Mucosa of gallbladder (tissue), 1 donor: ENCODE measurements around the gene PAQR9. TPM values are rescaled to one million over a fixed set of nuclear protein-coding genes. Genes with fewer than 3 reads are reported as not detected.

Experiments
- DNase-seq: peaks from one replicate; pipeline ENCODE4 v3.0.0-alpha.2; 2020; ENCODE audit warnings: low spot score
- total RNA-seq: library from RNA; stranded (reverse); gene quantifications from one replicate; pipeline ENCODE4 v1.2.1, GENCODE V29; 2021
- donor health status: DM: no; HTN: no; CAD: no.

Gene PAQR9
- total RNA-seq, 1 donor from 2014 or later = 0.32 TPM

DNA sequence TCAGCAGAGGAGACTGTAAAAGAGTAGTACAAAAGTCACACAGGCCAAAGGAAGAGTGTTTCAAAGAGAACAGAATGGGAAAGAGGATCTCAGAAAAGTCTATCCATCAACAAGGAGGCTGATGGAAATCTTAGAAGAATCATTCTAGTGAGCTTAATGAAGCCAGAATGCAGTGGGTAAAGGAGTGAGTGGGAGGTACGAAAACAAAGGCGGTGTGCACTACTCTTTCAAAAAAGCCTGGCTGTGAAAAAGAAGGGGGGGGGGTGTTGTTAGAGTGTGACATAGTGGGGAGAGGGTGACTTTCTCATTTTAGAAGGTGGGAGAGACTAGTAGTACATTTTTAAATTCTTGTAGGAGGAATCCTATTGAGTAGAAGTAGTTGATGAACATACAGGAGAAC is 11.7 kb downstream of the PAQR9 start:
- DNase-seq = no peak

DNA sequence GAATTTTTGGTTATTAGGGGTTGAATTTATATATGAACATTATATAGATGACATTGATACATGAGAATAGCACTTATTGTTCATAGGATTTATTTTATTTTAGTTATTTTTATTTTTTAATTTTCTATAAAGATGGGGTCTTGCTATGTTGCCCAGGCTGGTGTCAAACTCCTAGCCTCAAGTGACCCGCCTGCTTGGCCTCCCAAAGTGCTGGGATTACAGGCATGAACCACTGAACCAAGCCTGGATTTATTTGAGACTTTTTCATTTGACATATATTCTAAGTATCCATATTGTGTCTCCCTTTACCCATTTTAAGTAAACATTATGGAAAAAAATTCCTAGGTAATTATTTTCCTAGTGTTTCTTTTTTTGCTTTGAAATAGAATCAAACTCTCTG is 12.5 kb downstream of the PAQR9 start:
- DNase-seq = no peak

DNA sequence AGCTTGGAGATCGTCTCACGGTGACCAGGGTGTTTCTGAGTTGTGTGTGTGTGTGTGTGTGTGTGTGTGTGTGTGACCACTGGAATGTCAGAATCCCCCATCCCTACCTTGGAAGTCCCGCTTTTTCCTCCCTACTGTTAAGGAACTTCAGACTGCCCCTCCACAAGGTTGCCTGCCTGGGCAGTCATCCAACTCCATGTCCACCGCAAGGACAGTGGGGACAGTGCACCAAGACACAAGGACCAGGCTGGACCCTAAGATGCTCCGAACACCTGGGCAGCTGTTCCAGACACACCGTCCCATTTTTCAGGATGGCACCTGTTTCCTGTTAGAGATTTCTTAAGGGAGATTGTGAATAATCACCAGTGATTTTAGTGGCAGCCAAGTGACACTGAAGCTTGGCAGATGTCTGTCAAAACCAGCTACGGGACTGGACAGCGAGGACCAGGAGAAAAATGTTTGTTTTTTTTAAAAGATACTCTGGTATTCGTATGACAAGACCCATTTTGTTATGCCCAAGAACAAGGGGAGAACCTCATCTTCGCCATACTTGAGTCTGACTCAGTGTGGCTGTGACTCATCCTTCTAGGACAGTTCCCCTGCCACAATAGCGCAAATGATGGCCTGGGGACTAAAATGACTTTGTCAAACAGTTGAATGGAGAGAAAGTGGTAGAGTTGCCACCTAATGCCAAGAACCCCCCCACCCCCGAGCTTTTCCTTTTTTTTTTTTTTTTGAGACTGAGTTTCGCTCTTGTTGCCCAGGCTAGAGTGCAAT is 15.5 kb downstream of the PAQR9 start:
- DNase-seq = no peak

DNA sequence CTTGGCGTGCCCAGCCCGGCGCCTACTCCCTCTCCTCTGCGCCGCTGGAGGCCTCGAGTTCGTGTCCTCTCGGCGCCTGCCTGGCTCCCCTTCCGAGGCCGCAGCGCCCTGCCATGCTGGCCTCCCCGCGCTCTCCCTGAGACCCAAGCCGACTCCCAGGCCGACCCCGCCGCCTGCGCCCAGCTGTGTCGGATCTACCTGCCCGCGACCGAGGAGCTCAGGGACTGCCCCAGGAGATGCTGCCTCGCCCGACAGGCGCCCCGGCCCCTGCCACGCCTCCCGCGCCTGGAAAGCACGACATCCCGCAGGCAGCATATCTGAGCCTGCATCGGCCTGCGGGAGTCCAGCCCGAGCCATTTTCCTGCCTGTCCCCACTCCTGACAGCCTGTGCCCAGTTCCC is 16.1 kb downstream of the PAQR9 start:
- DNase-seq = no peak

DNA sequence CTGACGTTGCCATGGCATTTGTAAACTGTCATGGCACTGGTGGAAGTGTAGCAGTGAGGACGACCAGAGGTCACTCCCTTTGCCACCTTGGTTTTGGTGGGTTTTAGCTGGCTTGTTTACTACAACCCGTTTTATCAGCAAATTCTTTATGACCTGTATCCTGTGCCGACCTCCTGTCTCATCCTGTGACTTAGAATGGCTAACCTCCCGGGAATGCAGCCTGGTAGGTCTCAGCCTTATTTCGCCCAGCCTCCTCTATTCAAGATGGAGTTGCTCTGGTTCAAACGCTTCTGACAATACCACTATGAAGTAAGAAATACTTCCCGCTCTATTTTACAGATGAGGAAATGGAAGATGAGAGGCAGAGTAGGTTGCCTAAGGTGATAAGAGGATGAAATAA is 16.6 kb downstream of the PAQR9 start:
- DNase-seq = no peak

DNA sequence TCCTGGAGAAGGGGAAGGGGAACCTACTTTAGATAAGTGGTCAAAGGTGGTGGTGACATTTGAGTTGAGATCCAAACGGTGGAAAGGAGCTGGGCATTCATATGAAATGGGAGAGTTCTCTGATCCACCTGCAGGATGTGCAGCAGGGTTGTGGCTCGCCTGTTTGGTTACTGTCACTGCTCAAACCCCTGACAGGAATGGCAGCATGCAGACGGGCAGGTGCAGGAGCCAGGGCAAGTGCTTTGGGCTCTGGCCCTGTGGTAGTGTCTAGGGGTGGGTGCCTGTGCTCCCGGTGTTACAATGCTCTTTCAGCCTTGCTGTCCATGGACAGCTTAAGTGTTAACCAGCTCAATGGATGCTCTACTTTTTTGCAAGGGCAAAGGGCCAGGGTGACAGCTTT is 18.5 kb downstream of the PAQR9 start:
- DNase-seq = no peak

DNA sequence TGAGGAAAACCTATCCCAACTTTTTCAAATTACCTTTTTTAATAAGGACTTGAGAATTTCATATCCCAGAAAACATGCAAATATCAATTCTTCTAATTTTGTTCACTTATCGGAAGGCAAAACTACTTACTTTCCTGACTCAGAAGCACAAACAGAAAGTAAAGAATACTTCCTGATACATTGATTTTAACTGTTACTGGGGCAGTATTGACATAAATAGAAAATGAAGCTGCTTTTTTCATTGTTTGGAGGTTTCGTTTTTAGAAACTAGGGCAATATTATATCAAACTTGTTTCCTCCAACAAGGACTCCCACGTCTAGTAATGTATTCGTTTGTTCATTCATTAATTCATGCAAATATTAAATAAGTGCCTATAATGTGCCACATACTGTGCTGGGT is 19.1 kb downstream of the PAQR9 start:
- no peak for DNase-seq

DNA sequence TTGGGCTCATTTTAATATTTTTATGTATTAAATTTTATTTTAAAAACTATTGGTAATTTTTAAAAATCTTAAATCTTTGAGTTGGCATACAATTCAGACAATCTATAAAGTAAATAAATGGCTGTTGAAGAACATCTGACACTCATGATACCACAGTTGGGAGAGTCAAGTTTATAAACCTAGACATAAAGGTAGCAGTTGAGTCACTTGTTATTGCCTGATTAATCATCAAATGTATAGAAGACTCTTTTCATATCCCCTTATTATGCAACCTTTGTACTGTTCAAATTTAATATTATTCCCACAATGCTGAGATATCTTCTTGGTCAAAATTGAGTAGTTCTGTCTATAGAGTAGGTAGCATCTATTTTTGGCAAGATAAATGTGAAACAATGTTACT is 19.6 kb downstream of the PAQR9 start:
- no peak for DNase-seq

DNA sequence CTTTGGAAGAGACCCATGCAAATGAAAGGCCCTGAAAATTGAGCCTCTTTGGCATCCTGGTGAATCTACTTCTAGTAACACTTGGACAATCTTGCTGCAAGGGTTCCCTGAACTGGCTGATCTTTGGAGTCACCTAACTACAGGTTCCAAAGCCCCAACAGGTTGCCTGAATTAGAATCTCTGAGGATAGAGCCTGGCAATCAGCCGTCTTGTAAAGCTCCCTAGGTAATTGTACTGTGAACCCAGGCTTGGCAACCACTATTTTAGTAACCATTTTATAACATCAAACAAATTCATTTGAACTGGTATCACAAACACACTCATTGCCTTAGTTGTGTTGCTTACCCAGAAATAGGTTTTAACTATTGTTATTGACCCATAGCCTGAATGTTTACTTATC is 20.1 kb downstream of the PAQR9 start:
- DNase-seq = no peak

DNA sequence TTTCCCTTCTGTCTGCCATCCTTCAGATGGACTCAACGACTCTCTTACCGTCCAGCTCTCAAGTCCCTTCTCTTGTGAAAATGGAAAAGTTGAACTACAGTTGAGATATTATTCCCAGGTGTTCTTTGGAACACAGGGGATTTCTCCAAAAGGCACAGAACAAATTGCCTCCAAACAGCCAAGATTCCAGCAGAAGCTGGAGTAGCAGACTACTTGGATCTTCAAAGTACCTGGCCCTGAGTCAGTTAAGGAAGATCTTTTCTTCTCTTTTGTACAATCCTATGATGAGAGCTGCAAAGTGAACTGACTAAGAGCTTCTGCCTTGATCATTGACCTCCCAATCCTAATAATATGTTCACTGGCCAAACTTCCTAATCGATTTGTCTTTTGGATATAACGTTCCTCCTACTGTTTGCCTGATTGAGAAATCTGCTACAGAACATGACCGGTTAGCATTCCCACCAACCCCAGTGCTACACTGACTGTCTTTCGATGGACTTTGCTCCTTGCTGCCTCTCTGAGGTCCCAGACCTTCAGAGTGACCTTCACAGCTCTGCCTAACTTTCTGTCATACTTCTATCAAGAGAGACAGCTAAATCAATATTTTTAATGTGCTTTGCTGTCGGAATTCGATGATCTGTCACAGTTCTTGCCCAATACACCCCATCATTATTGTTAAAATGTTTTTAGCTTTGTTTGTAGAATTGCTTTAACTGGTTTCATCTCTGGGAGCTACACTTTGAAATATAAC is 21.9 kb downstream of the PAQR9 start:
- no peak for DNase-seq

DNA sequence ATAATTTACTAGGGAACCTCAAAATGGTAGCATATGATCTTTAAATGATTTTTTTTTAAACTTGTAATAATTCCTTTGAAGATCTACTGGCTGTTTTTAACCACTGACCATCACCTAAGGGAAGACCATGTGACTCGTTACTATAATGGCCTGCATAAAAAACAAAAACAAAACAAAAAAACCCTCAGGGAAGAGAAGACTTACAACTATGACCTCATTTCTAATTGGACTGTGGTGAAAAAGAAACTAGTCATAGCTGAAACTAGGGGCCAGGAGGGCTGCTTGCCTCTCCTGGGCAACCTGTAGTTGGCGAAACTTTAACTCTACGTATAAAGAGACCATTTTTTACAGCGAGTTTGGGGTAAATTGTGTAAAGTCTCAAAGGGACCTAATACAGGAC is 23.0 kb downstream of the PAQR9 start:
- no peak for DNase-seq

DNA sequence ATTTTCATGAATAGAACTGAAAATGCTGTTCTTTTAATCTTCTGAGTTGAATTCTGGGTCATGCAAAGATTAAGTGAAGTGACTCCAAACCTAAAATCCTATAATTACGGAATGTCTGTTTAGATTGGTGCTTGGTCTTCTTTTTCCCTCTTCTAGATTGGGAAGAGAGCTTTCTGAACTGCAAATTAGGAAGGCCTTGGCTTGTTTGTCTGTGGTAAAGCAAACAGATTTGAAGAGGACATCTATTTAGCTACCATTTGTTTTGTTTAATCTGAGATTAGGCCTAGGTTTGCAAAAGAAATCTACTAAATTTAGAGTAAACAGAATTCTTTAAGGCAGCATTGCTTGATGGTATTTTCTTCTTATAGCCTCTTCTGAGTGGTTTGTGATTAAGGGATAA is 23.5 kb downstream of the PAQR9 start:
- DNase-seq = no peak

DNA sequence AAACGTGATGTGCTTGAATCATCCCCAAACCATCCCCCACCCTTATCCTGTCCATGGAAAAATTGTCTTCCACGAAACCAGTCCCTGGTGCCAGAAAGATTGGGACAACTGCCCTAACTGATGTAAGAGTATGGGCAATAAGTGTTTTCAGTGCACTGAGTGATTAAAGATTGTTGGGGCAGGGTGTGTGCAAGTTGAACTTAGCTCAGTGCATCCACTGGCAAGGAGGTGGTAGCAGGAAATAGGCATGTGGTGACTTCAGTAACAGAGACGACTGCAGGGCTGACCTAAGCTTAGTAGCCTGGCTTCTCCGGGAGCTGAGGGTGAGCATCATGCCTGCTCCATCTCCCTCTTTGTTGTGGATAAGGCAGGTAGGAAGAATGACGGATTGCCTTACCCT is 27.5 kb downstream of the PAQR9 start:
- DNase-seq = no peak

DNA sequence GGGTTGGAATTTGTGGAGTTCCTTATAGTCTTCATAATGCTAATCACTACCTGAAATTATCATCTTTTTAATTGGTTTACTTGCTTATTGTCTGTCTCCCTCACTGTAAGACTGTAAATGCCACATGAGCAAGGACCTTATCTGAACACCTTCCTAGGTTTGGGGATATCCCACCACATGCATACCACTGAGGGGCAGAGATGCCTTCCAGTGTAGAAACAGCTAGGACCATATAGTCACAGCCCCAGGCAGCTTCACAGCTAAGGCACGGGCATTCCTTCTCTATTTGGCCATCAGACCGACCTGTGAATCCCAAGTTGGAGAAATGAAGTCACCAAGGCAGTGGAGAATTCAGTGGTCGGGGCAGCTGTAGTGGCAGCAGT is 28.6 kb downstream of the PAQR9 start:
- no peak for DNase-seq

DNA sequence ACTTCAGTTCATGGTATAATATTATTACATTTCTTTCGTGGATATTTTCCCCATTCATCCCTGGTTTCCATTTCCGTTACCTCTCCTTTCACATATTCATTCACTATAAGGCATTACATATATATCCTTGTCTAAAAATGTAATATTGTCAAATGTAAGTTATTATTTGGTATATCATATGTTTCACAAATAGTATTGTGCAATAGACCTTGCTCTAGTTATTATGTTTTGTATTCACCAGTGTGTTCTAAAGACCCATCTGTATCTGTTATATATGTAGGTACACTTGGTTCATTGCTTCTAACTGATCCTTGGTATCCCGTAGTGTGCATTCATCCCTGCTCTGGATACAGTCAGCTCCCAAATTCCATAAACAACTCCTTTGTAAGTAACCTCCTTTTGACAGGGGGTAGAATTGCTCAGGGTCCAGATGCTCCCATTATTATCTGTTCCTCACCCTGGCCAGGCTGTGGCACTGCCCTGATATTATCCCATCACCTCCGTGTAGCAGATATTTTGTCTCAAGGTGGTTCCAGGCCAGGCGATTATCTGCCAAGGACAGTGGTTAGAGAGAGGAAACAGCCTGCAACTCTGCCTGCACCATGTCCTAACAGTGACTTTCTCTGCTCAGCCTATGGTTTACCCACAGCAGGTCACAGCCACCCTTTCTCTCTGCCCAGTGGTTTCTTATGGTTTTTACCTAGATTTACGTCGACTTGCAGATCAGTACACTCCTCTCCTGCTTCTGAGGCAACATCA is 29.2 kb downstream of the PAQR9 start:
- DNase-seq = no peak

DNA sequence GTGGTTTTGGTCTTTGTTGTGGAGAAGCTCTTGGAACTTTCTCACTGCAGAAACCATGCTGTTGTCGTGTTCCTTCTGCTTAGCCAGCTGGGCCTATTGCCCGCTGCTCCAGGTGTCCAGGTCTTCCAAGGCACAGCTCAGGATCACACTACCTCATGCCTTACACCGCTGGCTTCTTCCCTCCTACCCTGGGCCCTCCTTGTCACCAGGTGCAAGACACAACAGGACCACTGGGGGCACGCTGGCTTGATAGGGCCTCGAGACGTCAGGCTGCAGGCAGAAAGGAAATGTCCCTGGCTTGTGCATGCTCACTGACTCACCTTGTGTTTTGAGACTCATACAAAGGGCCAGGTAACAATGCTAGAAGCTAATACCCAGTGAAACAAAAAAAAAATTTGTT is 32.3 kb downstream of the PAQR9 start:
- DNase-seq = no peak

DNA sequence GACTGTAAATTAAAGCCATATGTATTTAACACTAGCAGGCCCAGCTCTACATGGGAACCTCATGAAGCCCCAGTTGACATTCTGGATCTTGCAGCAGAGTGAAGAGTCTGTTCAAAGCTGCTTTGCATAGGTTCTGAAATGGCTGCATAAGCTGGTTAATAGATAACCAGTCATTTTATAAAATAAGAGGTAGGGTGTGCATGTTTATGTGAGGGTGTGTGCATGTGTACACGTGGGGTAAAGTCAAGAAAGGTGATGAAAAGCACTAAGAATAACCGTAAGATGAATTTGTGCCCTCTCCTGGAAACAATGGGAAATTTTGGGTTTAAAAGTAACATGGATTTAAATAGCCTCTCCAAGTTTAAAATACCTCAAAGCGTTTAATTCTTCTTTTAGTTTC is 33.0 kb downstream of the PAQR9 start:
- DNase-seq = no peak

DNA sequence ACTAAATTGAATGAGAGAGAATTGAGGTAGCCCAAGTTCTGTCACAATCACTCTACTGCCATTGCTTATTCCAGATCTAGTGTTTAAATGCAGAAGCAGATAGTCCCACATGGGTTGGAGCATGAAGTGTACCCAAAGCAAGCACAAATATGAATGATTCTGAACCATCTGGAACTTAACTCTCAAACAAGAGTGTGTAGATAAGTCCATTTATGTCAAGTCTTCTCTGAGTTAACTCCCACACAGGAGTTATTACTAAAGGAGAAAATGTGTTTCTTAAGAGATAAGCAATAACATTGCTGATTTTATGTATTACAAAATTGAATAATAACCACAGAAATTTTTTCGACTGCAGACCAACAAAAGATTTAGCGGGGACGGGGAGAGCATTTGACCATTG is 33.6 kb downstream of the PAQR9 start:
- DNase-seq = no peak

DNA sequence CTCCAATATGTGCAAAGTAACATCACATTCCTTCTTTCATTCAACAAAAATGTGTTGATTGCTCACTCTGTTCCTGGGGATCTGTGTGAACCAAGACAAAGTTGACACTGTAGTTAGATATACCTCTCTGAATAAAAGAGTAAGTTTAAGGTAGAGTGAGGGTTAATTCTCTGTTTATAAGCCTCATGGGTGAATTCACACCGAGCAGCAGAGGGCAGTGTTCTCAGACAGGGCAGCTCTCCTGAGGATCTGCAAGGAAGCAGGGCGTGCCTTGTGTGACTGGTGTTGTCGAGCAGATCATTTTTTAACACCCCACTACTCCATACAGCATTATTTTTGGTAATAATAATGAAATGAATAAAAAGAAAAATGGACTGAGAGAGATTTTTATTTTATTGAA is 34.4 kb downstream of the PAQR9 start:
- DNase-seq = peak; percentile 38

DNA sequence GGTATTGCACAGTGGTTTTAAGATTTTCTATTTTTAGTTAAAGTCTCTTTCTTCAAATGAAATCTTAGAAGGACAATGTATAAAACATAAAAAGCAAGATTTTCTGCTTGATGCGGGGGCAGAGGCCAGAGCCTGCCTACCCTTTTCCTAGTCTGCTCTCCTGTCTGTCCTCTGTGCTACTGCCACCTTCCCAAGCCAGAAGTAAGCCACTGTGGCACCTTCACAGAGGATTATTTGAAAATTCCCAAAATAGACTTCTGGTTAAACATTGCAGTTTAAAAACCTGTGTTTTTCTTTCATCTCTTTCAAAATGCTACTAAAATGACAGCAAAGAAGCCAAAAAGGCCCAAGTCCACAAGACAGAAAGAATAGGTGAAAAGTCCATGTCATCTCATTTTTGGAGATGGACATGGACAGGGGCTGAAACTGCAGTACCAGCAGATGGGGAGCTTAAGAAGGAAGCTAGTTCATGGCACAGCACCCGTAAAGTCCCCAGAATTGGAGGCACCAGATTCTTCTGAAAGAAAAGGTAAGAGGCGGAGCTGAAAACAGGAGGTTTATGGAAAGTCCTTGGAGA is 37.0 kb downstream of the PAQR9 start:
- no peak for DNase-seq

DNA sequence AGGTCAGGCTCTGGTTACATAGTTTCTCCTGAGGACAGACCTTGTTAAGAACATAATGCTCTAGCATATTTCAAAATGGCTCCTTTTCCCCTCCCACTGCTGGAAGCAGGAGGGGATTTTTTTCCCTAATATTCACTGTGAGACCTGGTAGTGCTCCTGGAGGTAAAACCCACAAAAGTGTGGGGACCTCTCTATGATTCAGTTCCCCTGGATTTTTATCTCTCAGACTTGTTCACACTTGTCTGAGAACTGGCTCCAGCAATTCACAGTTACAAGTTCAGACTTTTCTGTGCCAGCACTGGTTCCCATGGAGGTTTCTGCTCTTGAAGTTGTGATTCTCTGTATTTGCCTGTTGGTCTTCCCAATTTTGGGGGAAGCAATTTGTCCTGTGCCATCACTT is 38.3 kb downstream of the PAQR9 start:
- no peak for DNase-seq

DNA sequence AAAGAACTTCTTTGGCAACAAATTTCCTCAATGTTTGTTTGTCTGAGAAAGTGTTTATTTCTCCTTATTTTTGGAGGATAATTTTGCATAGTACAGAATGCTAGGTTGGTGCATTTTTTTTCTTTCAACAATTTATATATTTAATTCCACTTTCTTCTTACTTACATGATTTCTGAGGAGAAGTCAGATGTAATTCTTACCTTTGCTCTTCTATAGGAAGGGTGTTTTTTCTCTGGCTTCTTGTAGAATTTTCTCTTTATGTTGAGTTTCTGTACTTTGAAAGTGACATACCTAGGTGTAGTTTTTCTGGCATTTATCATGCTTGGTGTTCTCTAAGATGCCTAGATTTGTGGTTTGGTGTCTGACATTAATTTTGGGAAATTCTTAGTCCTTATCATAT is 39.8 kb downstream of the PAQR9 start:
- DNase-seq = no peak

DNA sequence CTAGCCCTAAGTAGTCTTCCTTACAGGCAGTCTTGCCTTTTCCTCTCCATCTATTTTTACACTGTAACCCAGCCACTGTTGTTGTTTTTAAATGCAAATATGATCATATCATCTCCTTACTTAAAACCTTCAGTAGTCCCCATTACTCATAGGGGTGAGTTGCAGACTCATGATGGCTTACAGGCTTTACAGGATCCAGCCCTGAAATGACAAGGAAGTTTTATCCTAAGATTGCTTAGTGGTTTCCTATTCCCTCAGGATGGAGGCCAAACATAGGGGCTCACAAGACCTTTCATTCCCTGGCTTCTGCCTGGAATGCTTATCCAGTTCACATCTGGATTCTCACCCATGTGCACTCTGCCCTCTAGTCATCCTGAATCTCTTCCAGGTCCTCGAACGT is 46.9 kb downstream of the PAQR9 start:
- DNase-seq = no peak
